Effector memory CD8-positive, alpha-beta T cell (primary cell): ENCODE data around the gene SPPL2A.

Experiments
- ATAC-seq: fragments of 150-1000 bp; cut with Tn5 transposase; replicated peaks from 2 replicates; pipeline ENCODE4 v1.10.0; 2021; ENCODE audit warnings: mild to moderate bottlenecking, moderate library complexity
- DNase-seq, 3 experiments: peaks; one replicate each; pipeline ENCODE4 v3.0.0; 2021
- H3K27ac Mint-ChIP-seq, 2 donors: one replicate each; pipeline ENCODE4 v1.8.0; 2022; ENCODE audit warnings: mild to moderate bottlenecking in 2 of 2, mixed read lengths in 2 of 2, moderate library complexity in 2 of 2
- H3K27me3 Mint-ChIP-seq, 2 donors: one replicate each; pipeline ENCODE4 v1.8.0; 2022; ENCODE audit warnings: mixed read lengths in 2 of 2
- H3K36me3 Mint-ChIP-seq: one replicate; pipeline ENCODE4 v1.8.0; 2022; ENCODE audit warnings: mild to moderate bottlenecking, moderate library complexity, mixed read lengths; ENCODE audit not compliant: insufficient read depth
- H3K4me1 Mint-ChIP-seq, 2 donors: one replicate each; pipeline ENCODE4 v1.8.0; 2022; ENCODE audit warnings: low read depth in 2 of 2, mixed read lengths in 2 of 2
- H3K4me3 Mint-ChIP-seq, 2 donors: one replicate each; pipeline ENCODE4 v1.8.0; 2022; ENCODE audit warnings: mild to moderate bottlenecking in 2 of 2, mixed read lengths in 2 of 2, moderate library complexity in 2 of 2
- H3K9me3 Mint-ChIP-seq, 2 donors: one replicate each; pipeline ENCODE4 v1.8.0; 2022; ENCODE audit warnings: mixed read lengths in 2 of 2

SPPL2A gene

GRCh38 chr15:50790778-50791453, 25.4 kb upstream of the SPPL2A start:
- ATAC-seq = no peak
- Mint-ChIP-seq H3K27me3 (peaks cover 8 to 10% of the 10 kb centered on the region in 2 donors), H3K27ac (no peak overlapping the region), H3K36me3 (no peaks in the 10 kb centered on the region), H3K4me3 (no peak overlapping the region), H3K9me3 (no peaks in the 10 kb centered on the region), H3K4me1 (no peaks in the 10 kb centered on the region)
- DNase-seq = no peak

- ATAC-seq = no peak
- no peaks in the 10 kb centered on the region for H3K9me3 Mint-ChIP-seq
- no peak overlapping the region for H3K4me3 Mint-ChIP-seq
- H3K27me3 Mint-ChIP-seq = peaks cover 8 to 10% of the 10 kb centered on the region in 2 donors
- H3K36me3 Mint-ChIP-seq = no peaks in the 10 kb centered on the region
- DNase-seq = no peak
- H3K27ac Mint-ChIP-seq = no peak overlapping the region
- no peaks in the 10 kb centered on the region for H3K4me1 Mint-ChIP-seq
Observed at GRCh38 chr15:50786871-50787270, 21.4 kb upstream of the SPPL2A start.

DNA sequence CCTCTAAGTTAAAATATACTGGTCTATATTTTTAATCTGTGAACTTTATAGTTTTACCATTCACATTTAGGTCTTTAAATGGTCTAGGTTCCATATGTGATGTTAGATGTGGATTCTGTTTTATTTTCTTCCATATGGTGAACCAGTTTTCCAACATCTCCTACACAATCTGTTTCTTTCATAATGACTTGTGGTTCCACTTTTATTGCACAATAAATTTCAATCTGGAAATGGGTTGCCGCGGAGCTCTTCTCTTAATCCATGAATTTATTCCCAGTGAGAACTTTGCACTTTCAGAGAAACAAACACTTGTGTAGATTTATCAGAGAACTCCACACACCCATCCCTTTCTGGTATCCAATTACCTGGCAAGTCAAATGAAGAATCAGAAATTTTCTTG, 20.9 kb upstream of the SPPL2A start:
- Mint-ChIP-seq H3K27ac (no peak overlapping the region), H3K9me3 (no peaks in the 10 kb centered on the region), H3K4me3 (no peak overlapping the region), H3K36me3 (no peaks in the 10 kb centered on the region), H3K4me1 (no peaks in the 10 kb centered on the region), H3K27me3 (peaks cover 8 to 10% of the 10 kb centered on the region in 2 donors)
- DNase-seq = no peak
- no peak for ATAC-seq

DNA sequence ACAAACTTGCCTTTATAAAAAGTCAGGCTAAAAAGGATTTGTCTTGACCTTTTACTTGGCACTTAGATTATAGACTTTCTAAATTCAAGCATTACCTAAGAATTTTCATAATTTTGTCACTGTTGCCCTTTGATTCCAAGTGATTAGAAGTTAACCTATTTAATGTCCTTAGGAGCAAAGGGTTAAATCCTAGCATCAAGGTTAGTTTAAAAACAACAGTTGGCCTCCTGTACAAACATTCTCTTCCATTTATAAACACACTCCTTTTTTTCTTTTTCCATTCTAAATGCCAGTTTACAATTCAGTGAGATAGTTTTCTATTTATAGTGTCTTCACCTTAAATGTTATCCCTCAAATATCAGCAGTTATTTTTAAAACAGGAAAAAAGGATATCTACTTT, 18.4 kb upstream of the SPPL2A start:
- Mint-ChIP-seq H3K36me3 (no peaks in the 10 kb centered on the region), H3K9me3 (no peaks in the 10 kb centered on the region), H3K27me3 (no peaks in the 10 kb centered on the region), H3K4me3 (no peak overlapping the region), H3K4me1 (no peaks in the 10 kb centered on the region), H3K27ac (no peak overlapping the region)
- no peak for ATAC-seq
- DNase-seq = no peak

- Mint-ChIP-seq H3K4me3 (no peak overlapping the region), H3K36me3 (no peaks in the 10 kb centered on the region), H3K27ac (no peak overlapping the region), H3K27me3 (no peaks in the 10 kb centered on the region), H3K9me3 (no peaks in the 10 kb centered on the region), H3K4me1 (no peaks in the 10 kb centered on the region)
- DNase-seq (no peak), ATAC-seq (no peak)
Observed at GRCh38 chr15:50783411-50783810, 17.9 kb upstream of the SPPL2A start.

GRCh38 chr15:50778086-50778485, 12.6 kb upstream of the SPPL2A start:
- Mint-ChIP-seq H3K9me3 (no peaks in the 10 kb centered on the region), H3K4me1 (peaks cover 4 to 14% of the 10 kb centered on the region in 2 donors), H3K27me3 (no peaks in the 10 kb centered on the region), H3K27ac (no peak overlapping the region), H3K36me3 (no peaks in the 10 kb centered on the region), H3K4me3 (no peak overlapping the region)
- DNase-seq (no peak), ATAC-seq (no peak)

DNA sequence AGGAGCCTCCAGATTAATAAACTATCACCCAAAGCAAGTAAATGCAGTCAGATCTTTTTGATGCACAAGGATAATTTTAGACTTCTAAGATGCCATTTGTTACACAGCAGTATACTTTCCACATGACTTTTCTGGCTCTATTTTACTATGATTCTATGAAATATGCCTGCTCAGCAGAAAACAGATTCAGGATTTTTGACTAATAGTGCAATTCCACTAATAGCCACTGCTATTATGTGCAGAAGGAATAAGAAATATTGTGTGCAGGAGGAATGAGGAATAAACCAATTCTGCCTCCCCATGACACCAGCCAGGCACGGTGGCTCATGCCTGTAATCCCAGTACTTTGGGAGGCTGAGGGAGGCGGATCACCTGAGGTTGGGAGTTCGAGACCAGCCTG, 11.5 kb upstream of the SPPL2A start:
- ATAC-seq (no peak), DNase-seq (no peak)
- H3K4me1 Mint-ChIP-seq = peaks cover 4 to 14% of the 10 kb centered on the region in 2 donors
- no peaks in the 10 kb centered on the region for H3K9me3 Mint-ChIP-seq
- H3K27me3 Mint-ChIP-seq = no peaks in the 10 kb centered on the region
- H3K27ac Mint-ChIP-seq = peak overlapping the region in 1 of 2 donors; percentile 62
- no peaks in the 10 kb centered on the region for H3K36me3 Mint-ChIP-seq
- no peak overlapping the region for H3K4me3 Mint-ChIP-seq

- ATAC-seq = peak; percentile 98
- no peaks in the 10 kb centered on the region for H3K36me3 Mint-ChIP-seq
- H3K9me3 Mint-ChIP-seq = no peaks in the 10 kb centered on the region
- peaks cover 4 to 14% of the 10 kb centered on the region in 2 donors for H3K4me1 Mint-ChIP-seq
- peak overlapping the region; percentile 55 to 82 for H3K27ac Mint-ChIP-seq
- no peaks in the 10 kb centered on the region for H3K27me3 Mint-ChIP-seq
- H3K4me3 Mint-ChIP-seq = no peak overlapping the region
- DNase-seq = peak in 2 of 3 experiments; percentile 13 to 30
Observed at GRCh38 chr15:50774450-50774849, 8.9 kb upstream of the SPPL2A start.

DNA sequence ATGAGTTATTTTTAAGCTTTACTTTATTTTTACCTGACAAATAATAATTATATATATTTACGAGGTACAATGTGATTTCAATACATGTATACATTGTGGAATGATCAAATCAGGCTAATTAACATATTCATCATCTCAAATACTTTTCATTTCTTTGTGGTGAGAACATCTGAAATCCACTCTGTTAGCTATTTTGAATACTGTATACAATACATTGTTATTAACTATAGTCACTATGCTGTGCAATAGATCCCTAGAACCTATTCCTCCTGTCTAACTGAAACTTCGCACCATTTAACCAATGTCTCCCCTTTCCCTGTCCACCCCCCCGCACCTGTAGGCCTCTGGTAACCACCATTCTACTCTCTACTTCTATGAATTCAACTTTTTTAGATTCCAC, 7.9 kb upstream of the SPPL2A start:
- H3K36me3 Mint-ChIP-seq = no peaks in the 10 kb centered on the region
- peaks cover 4 to 14% of the 10 kb centered on the region in 2 donors for H3K4me1 Mint-ChIP-seq
- ATAC-seq (no peak), DNase-seq (no peak)
- no peaks in the 10 kb centered on the region for H3K9me3 Mint-ChIP-seq
- peak overlapping the region in 1 of 2 donors; percentile 82 for H3K27ac Mint-ChIP-seq
- no peak overlapping the region for H3K4me3 Mint-ChIP-seq
- H3K27me3 Mint-ChIP-seq = no peaks in the 10 kb centered on the region

DNA sequence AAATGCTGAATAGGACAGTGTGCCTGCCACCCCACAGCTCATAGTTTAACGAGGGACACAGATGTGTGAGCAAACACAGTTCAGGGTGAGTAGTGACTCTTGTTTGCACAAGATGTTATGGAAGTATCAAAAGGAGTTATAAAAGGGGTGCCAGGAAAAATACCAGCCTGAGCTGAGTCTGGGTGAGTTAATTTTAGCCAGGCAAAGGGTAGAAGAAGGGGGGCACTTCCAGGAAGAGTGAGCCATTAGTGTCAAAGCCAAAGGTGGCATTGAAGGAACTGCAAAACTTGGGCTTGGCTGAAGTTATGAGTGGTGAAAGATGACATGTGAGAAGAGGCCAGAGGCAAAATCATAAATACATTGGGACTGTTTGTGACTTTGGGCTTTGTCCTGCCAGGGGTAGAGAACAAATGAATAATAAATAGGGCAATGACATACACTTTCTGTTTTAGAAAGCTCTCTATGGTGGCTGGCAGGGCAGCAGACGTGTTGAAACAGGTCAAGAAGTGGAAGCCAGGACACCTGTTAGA, 1.9 kb upstream of the SPPL2A start:
- no peak for DNase-seq
- Mint-ChIP-seq H3K27ac (no peak overlapping the region), H3K36me3 (peaks cover 13% of the 10 kb centered on the region), H3K4me3 (no peak overlapping the region), H3K9me3 (no peaks in the 10 kb centered on the region), H3K4me1 (peaks cover 30 to 36% of the 10 kb centered on the region in 2 donors), H3K27me3 (no peaks in the 10 kb centered on the region)
- ATAC-seq = no peak

DNA sequence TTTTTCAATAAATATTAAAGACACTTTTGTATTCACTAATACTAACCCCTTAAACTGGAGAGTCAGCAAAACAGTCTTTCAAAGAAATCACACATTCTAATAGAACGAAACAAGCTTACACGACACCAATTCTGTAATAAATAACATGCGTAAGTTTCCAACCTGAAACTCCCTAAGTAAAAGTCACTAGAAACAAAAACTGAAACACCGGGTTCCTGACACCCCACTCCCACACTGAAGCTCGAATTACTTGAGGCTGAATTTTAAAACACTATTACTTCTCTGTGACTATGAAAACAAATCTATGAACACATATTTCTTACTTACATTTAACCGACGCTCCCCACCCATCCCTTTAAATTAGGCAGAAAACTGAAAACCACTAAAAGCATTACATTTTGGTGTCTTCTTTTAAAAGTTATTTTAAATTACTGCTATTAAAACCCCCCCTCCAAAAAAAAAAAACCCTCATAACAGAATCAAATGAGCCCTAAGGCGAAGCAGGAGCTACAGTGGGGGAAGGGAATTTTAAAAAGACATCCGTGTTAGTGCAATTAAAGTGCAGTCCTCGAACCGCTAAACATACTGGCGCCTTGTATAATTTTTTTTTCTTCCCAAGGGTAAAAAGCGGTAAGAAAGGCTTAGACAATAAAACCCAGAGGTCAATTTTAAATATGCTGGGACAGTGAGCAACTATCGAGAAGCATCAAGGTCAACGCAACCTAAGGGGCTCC, 878 bp downstream of the SPPL2A start:
- H3K36me3 Mint-ChIP-seq = peaks cover 22% of the 10 kb centered on the region
- peak; percentile 6 for ATAC-seq
- H3K4me3 Mint-ChIP-seq = peak overlapping the region; percentile 82 to 94
- no peaks in the 10 kb centered on the region for H3K27me3 Mint-ChIP-seq
- peak overlapping the region; percentile 90 to 97 for H3K27ac Mint-ChIP-seq
- H3K9me3 Mint-ChIP-seq = no peaks in the 10 kb centered on the region
- DNase-seq = peak in 1 of 3 experiments; percentile 14
- peaks cover 34 to 52% of the 10 kb centered on the region in 2 donors for H3K4me1 Mint-ChIP-seq

- H3K4me1 Mint-ChIP-seq = peaks cover 23 to 46% of the 10 kb centered on the region in 2 donors
- peaks cover 32% of the 10 kb centered on the region for H3K36me3 Mint-ChIP-seq
- H3K27me3 Mint-ChIP-seq = no peaks in the 10 kb centered on the region
- no peak overlapping the region for H3K4me3 Mint-ChIP-seq
- DNase-seq (no peak), ATAC-seq (no peak)
- no peak overlapping the region for H3K27ac Mint-ChIP-seq
- H3K9me3 Mint-ChIP-seq = no peaks in the 10 kb centered on the region
Observed at GRCh38 chr15:50758712-50759205, 6.7 kb downstream of the SPPL2A start.

DNA sequence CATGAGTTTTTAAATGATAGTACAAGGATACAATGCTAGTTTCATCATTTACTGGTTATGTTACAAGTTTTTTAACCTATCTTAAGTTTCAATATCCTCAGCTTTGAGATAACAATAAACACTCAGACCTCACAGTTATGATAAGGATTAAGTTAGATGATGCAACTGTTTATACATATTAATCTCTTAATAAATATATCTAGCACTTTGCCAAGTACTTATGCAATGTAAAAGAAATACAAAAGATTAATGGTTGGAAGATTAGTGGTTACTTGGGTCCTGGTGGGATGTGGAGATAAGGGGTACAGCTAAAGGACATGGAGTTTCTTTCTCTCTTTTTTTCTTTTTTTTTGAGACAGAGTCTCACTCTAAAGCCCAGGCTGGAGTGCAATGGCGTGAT, 12.0 kb downstream of the SPPL2A start:
- H3K4me3 Mint-ChIP-seq = no peak overlapping the region
- peaks cover 35% of the 10 kb centered on the region for H3K36me3 Mint-ChIP-seq
- no peak for DNase-seq
- no peak for ATAC-seq
- H3K27me3 Mint-ChIP-seq = no peaks in the 10 kb centered on the region
- H3K9me3 Mint-ChIP-seq = no peaks in the 10 kb centered on the region
- peaks cover 21 to 40% of the 10 kb centered on the region in 2 donors for H3K4me1 Mint-ChIP-seq
- no peak overlapping the region for H3K27ac Mint-ChIP-seq

DNA sequence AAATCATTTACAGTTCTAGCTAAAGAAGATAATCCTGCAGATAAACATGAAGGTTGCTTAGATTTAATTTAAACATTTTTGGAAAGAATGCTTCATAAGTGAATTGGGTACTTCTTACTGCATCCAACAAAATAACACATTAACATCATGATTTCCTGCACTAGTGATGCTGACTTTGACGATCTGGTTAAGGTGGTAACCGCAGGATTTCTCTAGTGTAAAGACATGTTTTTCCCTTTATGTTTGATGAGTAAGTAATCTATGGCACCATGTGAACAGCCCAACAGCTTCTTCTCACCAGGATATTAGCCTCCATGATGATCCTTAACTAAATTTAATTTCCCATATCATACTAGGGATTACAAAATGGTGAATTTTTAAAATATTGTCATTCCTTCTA, 14.1 kb downstream of the SPPL2A start:
- Mint-ChIP-seq H3K4me3 (peak overlapping the region; percentile 43 to 53), H3K9me3 (no peaks in the 10 kb centered on the region), H3K4me1 (peaks cover 16 to 29% of the 10 kb centered on the region in 2 donors), H3K36me3 (peaks cover 42% of the 10 kb centered on the region), H3K27ac (peak overlapping the region; percentile 41 to 79), H3K27me3 (no peaks in the 10 kb centered on the region)
- ATAC-seq (peak; percentile 97), DNase-seq (peak; percentile 14 to 33 (median 20))
